ENCODE data around the gene MSMO1.
"Not testable (repeated sequence)": the region's sequence is repeated elsewhere in the genome, so short reads cannot be mapped to it uniquely, and the experiment has no call there.

Gene MSMO1

DNA sequence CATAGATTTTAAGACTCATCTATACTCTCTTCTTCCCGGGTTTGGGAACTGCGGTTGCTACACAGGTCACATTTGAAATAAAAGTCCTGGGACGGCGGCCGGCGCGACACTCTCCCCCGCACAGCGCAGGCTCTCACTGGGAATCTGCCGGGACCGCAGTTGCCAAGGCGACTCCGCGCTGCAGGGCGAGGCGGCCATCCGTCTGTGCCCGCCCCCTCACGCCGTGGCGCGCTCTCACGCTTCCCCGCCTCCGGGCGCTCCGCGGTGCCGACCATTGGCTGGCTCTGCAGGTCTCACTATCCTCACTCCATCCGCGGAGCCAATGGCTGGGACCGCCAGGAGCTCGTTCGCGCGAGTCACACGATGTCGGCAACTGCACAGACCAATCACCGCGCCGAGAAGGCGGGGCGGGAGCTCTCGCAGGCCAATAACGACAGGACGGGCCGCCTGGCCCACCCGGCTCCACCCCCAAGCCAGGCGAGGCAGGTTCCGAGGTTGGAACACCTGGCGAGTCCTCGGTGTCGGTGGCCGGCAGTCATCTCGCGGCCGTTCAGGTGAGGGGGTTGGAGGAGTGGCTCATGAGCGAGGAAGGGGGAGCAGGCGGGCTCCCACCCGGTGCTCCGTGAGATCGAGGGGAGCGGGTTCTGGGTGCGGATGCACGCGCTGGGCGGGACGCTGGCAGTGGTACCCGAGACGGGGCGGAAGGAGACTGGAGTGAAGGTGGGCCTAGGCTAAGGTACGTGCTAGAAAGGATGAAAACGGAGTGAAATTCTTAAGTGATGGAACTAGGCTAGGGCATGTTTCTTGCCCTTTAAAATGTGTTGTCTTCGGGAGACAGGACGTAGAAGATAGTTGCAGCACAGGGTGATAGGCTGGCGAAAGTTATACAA, at the start of gene MSMO1:
Gene MSMO1, plus strand, starts transcription at position 459 of the 890 bp plus-strand sequence. CDS start 5,702 bp downstream, outside the sequence.
- peak; percentile 94 for DNase-seq

DNA sequence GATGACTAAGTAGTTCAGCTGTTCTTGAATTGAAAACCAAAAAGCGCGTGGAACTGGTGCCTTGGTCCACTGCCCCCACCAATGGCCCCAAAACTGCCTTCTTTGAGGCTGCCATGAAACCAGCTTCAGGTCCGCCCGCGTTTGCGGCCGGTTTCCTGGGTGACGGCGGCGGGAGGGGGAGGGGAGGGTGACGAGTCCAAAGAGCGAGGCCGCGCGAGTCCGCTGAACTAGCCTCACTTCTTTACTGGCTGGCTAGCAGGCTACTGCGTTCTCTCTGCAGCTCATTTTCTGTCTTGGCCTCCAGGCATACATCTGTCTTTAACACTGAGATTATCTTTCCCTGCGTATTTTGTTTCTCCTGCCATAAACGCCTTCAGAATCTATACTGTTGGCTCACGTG, 47.9 kb upstream of the MSMO1 start:
- DNase-seq: not testable (repeated sequence)

DNA sequence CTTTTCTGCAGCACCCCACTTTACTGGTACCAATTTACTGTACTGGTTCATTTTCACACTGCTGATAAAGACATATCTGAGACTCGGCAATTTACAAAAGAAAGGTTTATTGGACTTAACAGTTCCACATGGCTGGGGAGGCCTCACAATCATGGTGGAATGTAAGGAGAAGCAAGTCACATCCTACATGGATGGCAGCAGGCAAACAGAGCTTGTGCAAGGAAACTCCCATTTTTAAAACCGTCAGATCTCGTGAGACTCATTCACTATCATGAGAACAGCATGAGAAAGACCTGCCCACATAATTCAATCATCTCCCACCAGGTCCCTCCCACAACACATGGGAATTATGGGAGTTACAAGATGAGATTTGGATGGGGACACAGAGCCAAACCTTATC, 42.8 kb upstream of the MSMO1 start:
- not testable (repeated sequence) for DNase-seq

DNA sequence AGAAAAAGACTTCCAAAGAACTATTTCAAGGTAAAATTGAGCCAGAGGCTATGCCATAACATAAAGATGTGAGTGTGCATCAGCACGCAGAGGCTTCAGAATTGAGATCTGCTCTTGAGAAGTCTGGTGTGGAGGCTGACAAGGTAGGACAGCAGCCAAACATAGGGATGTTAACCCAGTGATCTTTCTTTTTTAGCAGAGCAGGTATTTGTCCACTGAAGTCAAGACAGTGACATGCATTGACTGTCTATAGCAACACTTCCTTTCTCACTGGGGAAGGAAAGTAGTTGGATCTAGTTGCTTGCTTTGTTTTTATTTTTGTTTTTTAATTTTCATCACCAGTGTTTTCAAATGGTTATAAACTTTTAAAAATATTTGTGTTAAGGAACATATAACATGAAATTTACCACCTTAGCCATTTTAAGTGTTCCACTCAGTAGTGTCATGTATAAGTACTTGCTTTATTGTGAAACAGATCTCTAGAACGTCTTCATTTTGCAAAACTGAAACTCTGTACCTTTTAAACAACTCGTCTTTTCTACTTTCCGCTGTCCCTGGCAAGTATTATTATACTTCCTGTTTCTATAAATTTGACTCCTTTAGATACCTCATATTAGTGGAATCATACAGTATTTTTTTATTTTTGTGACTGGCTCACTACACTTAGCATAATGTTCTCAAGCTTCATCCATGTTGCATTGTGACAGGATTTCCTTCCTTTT, 40.7 kb upstream of the MSMO1 start:
- not testable (repeated sequence) for DNase-seq

DNA sequence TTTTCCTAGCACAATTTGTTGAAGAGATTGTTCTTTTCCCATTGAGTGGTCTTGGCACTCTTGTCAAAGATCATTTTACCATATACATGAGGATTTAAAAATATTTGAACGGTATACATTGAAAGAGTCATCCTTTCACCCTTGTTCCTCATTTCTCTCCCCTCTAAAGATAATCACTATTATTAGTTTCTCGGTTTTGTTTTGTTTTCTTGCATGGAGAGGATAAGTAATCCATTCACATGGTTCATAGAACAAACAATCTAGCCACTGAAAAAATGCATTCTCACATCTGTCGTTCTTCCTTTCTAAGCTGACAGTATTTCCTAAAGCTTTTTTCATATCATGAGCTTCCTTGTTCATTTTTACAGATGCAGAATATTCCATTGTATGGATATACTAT, 39.2 kb upstream of the MSMO1 start:
- DNase-seq: no peak

DNA sequence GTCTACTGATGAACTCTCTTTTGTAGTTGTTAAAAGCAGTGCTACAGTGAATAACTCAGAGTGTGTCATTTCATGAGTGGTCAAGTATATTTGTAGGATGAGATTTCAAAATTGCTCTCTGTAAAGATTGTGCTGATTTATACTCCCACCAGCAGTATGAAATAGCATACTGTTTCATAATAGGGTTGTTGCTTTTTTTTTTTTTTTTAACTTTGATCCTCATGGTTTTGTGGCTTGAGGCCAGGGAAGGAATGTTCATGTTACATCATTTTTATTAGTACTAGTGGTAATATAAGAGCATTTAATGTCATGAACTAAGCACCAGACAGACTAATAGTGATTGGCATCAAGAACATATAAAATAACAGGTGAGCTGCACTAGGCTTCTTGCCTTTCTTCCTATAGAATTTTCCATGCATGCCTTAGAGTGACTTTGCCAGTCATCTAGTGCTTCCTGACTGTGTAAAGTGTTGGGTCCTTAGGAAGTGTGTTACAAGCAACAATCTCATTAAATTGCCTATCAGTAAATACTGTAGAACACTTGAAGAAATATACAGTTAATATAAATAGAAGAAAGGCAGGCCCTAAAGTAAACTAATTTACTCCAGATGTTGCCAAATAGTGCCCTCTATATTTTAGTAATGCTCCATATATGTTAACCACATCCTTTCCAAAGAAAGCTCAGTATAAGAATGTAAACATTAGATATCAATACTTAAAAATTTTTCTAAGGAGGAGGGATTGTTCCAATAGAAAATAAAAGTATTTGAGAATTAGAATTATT, 38.6 kb upstream of the MSMO1 start:
- peak; percentile 60 for DNase-seq

DNA sequence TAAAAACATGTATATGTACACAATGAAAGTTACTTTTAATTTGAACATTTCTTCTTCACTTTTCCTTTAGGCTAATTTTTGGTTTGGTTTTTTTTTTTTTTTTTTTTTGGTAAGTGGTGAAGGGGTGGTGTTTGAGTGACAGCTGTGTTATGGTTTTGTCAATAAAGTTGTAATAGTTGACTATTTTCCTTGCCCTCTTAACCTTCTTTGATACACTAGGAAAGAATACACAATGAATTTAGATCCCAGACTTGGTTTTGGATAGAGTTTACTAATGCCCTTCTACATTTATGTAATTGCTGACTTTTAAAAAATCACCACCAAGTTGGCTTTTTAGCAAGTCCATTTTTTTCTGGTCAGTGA, 38.1 kb upstream of the MSMO1 start:
- DNase-seq: no peak

DNA sequence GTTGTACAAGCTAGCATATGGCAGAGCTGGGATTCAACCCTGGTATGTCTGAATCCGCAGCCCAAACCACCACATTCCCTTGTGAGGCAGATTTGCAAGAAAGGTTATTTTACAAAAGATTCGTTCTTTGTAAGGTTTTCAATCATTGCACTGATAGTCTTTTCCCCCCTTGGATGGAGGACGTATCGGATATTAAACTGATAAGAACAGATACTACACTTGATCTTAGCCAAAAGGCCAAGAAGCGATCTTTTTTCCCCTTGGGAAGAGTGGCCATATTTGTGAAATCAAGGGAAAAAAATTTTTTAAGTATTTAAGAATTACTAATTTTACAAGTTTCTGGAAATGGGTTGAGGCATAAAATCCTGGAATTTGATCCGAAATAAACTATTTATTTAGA, 34.4 kb upstream of the MSMO1 start:
- DNase-seq: no peak

DNA sequence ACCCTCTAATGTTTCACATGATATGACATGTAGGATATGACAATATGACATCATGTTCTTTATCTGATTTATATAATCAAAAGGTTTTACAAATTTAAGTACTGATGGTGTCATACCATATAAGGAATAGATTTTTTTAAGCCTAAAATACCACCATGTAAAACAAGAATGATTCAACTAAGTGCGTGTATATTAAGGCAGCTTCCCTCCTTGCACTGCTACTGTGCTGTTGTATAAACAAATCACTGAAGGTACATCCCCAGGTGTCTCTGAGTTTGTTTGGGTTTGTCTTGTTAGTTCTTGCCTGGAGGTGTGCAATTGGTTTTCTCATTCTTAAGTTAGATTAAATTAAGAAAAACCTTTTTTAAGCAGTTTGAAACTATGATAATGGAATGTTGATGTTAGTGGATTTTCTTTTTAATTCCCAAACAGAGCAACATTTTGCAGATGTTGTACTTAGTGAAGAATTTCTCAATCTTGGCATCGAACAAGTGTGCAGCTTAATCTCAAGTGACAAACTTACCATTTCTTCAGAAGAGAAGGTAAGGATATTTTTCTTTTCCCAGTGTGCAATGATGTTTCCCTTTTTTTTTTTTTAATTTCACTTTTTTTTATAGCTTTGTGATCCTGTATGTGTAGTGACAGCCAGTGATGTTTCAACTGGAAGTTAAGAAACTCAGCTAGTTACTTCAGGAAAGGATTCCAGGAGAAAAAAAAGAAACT, 33.4 kb upstream of the MSMO1 start:
- no peak for DNase-seq

DNA sequence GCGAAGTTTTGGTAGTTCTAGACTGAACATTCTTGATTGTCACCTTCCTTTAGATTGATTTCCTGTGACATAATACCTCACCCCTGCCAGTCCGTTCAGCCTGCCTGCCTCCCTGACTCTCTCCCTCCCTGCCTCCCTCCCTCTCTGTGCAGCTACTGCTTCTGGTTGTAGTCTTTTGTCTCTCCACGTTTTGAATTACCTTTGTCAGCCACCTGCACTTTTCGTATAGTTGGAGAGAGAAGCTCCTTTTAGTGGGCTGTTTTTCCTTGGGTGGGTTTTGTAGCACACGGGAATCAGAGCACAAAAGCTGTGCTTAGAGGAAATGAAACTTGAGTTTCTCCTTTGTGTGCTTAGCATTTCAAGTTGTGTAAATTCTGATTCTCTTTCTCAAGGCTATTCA, 32.6 kb upstream of the MSMO1 start:
- DNase-seq: no peak

DNA sequence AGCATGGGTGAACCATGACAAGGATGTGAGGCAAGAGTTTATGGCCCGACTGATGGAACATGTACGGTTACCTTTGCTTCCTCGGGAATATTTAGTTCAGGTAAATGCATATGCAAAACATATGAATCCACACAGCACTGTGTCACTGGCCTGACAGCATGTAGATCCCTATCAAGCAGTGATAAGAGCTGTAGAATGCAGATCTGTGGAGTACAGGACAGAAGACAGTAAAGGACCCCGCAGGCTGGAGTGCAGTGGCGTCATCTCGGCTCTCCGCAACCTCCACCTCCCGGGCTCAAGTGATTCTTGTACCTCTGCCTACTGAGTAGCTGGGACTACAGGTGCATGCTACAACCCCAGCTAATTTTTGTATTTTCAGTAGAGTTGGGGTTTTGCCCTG, 29.8 kb upstream of the MSMO1 start:
- DNase-seq: no peak

DNA sequence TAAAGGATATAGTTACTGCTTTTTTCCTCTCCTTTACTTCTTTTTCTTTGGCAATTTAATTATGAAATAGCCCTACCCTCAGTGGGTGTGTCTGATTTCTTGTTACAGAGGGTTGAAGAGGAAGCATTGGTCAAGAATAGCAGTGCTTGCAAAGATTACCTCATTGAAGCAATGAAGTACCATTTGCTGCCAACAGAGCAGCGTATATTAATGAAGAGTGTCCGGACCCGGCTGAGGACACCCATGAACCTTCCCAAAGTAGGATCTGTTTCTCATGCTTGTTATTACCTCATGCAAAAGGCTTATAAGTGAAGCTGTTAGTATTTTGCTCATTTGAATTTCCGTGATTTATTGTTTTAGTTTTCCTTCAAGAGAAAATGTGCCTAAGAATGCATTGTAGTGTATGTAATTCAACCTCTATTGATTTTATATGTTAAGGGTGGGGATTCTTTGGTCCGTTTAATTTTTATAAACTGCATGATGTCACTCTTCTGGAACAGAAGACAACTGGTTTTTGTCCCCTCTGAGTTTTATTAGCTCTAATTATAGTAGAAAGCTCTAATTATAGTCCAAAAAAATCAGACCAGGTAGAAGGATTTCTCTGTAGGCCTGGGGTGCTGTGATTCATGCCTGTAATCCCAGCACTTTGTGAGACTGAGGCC, 27.9 kb upstream of the MSMO1 start:
- no peak for DNase-seq

DNA sequence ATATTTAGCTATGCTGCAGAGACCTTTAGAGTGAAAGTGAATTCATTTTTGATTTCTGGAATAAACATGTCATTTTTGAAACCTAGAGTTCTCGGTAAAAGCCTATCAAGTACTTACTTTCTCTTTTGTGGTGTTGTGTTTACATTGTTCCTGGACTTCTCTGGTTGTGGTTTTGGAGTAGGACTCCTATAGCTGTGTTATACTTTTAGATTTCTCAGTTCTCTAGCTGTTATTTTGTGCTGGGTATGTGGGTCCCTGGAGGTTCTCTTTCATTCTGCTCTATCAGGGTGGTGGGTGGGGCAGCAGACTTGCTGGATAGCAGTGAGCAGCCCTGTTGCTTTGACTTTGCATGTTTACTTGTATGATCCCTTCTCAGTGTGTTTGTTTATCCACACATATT, 25.6 kb upstream of the MSMO1 start:
- DNase-seq: peak; percentile 7

DNA sequence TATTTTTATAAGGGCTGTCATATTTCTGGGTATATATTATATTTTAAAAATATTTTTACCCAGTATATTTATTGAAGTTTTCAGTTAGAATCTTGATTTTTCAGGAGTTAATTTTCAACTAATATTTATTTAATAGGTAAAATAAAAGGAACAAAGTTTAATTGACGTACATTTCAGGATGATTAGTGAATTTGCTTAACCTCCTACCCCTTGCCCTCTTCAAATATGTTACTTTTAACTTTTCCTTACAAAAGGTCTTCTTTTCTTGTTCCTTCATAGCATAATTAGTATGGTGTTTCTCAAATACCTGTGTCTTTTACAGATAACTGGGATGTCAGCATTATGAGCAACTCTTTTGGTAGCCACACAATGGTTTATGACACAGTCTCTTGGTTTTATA, 24.8 kb upstream of the MSMO1 start:
- DNase-seq: no peak

DNA sequence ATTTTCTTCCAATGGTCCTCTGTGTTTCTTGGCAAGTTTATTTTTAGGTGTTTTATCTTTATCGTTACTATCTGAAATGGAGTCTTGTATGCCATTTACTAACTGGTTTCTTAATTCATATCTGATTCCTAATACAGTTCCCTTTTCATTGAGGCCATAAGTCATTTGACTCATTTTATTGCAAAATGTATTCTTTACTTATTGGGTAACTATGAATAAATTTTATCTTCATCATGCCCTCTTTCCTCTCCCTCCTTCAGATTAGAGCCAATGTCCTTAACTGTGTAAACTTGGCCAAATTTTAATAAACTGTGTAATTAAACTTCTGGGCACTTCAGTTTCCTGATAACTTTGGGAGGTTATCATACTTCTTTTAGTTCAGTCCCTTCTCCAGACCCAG, 19.3 kb upstream of the MSMO1 start:
- peak; percentile 45 for DNase-seq

DNA sequence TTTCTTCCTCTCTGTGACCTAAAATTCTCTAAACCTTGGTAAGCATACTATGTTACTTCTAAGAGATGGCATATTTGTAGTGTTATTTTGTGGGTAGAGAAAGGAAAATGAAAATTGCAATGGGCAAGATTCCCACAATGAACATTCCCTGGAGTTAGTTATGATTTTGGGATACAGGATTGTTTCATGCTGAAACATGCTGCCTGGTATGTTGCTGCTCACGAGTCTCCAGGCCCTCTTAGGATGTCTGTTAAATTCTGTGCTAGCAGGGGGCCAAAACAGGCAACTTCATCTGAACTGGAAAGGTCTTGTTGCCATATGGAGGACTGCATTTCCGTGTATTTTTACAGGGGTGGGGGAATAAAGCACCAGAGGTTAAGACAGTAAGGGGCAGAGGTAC, 18.9 kb upstream of the MSMO1 start:
- no peak for DNase-seq

DNA sequence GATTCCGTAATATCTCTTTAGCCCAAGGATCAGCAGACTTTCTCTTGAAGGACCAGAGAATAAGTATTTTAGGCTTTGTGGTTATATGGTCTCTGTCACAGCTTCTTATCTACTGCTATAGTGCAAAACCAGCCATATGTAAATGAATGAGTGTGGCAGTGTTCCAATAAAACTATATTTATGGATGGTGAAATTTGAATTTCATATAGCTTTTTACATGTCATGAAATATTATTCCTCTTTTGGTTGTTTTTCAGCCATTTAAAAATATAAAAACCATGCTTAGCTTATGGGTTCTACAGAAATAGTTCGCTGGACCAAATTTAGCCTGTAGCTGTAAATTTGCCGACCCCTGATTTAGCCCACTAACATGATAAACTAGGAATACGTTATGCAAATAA, 18.0 kb upstream of the MSMO1 start:
- no peak for DNase-seq

DNA sequence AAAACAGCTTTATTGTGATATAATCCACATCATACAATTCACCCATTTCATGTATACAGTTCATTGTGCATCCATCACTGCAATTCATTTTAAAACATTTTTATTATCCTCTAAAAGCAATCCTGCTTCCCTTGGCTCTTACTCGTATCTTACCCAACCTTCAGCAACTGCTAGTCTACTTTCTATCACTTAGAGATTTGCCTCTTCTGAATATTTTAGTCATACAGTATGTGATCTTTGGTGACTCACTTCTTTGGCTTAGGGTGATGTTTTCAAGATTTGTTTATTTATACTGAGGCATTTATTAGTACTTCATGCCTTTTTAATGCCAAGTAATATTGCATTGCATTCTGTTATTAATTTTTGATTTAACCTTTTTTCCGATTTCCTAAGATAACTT, 15.0 kb upstream of the MSMO1 start:
- peak; percentile 71 for DNase-seq

DNA sequence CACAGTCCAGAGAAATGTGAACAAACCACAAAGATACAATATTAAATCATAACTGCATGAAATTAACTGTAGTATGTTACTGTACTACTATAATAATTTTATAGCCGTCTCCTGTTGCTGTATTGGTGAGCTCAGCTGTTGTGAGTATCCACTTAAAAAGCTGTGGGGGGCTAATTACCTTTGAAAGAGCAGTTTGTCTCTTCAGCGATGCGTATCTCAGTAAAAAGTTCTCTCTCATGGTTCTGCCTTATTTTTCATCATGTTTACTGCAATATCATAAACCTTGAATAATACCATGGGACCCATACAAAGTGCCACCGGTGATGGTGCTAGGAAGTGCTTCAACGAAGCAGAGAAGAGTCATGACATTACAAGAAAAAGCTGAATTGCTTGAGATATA, 8.4 kb upstream of the MSMO1 start:
- no peak for DNase-seq

DNA sequence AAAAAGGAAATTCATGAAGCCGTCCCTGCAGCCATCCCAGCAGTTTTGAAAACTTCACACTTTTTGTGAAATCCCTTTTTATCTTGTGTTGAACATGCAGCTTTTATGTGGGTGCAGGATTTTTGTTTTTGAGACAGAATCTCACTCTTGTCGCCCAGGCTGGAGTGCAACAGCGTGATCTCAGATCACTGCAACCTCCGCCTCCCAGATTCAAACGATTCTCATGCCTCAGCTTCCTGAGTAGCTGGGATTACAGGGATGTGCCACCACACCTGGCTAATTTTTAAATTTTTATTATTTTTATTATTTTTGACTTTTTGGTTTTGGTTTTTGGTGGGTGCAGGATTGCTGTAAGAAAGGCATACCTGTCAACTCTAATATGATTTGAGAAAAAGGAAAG, 8.0 kb upstream of the MSMO1 start:
- no peak for DNase-seq

DNA sequence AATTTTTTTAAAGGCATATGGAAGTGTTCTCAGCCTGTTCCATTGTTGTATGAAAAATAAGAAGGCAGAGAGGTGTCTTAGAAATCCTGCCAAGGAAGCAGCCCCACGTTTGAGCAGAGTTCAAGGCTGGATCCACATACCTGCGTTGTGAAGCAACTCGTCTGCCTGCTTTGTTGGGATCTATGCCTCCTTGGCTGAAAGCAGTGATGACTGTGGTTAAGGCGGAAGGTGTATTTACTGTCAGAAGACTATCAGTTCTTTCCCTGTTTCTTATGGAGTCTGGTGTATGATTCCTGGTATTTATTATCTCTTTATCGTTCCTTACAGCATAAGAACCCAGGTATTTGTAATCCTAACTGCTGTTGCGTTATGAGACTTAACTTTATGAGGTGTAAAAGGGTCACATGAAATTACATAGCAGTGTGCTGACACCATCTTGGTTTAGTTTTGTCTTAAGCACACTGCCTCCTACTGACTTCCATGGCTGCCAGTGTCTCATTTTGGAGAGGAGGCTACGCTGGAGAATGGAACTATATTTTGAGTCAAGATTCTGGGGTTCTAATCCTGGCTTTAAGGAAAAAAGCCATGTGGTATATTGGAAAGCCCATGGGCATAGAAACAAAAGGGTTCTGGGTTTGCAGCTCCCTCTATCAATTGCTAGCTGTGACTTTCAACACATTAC, 3.1 kb upstream of the MSMO1 start:
- DNase-seq: no peak

DNA sequence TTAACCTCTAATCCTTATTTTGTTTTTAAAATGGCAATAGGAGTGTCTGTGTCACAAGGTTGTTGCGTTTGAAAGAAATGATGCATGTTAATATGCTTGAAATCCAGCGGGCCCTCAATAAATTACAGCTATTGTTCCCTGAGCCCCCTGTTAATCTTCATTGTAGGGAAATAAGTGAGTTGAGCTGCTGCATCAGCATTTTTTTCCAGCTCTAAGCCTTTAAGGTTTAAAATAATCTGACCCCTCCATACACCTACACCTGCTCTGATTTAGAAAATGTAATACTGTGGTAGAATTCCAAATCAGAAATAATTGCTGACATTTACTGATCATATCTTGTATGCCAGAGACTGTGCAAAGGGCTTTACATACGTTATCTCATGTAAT, 2.6 kb upstream of the MSMO1 start:
- no peak for DNase-seq

Measured in HCEC 1CT (cell line).